MG63 (cell line): ENCODE measurements around the gene ATP5MC2. TPM values are rescaled to one million over a fixed set of nuclear protein-coding genes. Genes with fewer than 3 reads are reported as not detected.
"Not testable (repeated sequence)": the region's sequence is repeated elsewhere in the genome, so short reads cannot be mapped to it uniquely, and the experiment has no call there.

ENCODE experiments used
- DNase-seq: peaks from one replicate; pipeline ENCODE4 v3.0.0-alpha.2; 2020
- H3K27me3 ChIP-seq: fragments of 250-450 bp; sonication (Bioruptor Pico); 2 replicates; pipeline ENCODE4 v1.5.1; 2020; ENCODE audit warnings: mild to moderate bottlenecking, moderate library complexity
- H3K36me3 ChIP-seq: fragments of 250-450 bp; sonication (Bioruptor Pico); 2 replicates; pipeline ENCODE4 v1.5.1; 2020; ENCODE audit warnings: mild to moderate bottlenecking, moderate library complexity
- H3K4me3 ChIP-seq: fragments of 250-450 bp; sonication (Bioruptor Pico); 2 replicates; pipeline ENCODE4 v1.5.1; 2020; ENCODE audit warnings: mild to moderate bottlenecking, moderate library complexity
- H3K9me3 ChIP-seq: fragments of 250-450 bp; sonication (Bioruptor Pico); 2 replicates; pipeline ENCODE4 v1.5.1; 2020; ENCODE audit warnings: mild to moderate bottlenecking, moderate library complexity
- total RNA-seq: library from RNA; depleted of rRNA; stranded (reverse); fragments of >200 nt; shearing (Covaris generic); gene quantifications from 2 replicates; pipeline ENCODE4 v1.2.3, GENCODE V29; 2014; ENCODE audit warnings: low replicate concordance

Gene ATP5MC2
- total RNA-seq, 1 experiment from 2014 or later, result 213 TPM

GRCh38 chr12:53670308-53670707, 5.6 kb downstream of the ATP5MC2 start:
- Histone ChIP-seq H3K4me3 (no peak overlapping the region), H3K36me3 (peaks cover 88% of the 10 kb centered on the region), H3K9me3 (no peaks in the 10 kb centered on the region), H3K27me3 (no peaks in the 10 kb centered on the region)
- no peak for DNase-seq

DNA sequence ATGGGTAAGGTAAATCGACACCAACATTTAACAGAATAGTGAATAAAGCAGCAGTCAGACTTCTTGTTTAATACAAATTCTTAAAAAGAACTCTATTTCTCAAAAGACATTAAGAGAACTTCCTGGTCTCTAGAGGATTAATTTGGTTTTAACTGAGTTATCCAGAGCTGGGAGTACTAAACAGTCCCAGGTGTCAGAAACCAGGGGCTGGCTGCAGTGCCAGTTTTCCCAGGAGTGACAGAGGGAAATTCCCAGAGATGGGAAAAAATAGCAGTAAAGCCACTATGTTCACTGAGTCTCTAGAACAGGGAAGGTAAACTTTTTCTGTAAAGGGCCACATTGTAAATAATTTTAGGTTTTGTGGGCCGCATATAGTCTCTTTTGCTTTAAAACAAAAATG, 8.8 kb downstream of the ATP5MC2 start:
- no peak for DNase-seq
- Histone ChIP-seq H3K27me3 (no peaks in the 10 kb centered on the region), H3K36me3 (peaks cover 82% of the 10 kb centered on the region), H3K9me3 (no peaks in the 10 kb centered on the region), H3K4me3 (no peak overlapping the region)

GRCh38 chr12:53664936-53665335, 10.9 kb downstream of the ATP5MC2 start:
- peaks cover 62% of the 10 kb centered on the region for H3K36me3 ChIP-seq
- H3K9me3 ChIP-seq, result no peaks in the 10 kb centered on the region
- no peak overlapping the region for H3K4me3 ChIP-seq
- no peak for DNase-seq
- H3K27me3 ChIP-seq, result no peaks in the 10 kb centered on the region

GRCh38 chr12:53664191-53664590, 11.7 kb downstream of the ATP5MC2 start:
- no peak overlapping the region for H3K4me3 ChIP-seq
- H3K9me3 ChIP-seq, result no peaks in the 10 kb centered on the region
- DNase-seq, result no peak
- H3K36me3 ChIP-seq, result peaks cover 55% of the 10 kb centered on the region
- no peaks in the 10 kb centered on the region for H3K27me3 ChIP-seq

DNA sequence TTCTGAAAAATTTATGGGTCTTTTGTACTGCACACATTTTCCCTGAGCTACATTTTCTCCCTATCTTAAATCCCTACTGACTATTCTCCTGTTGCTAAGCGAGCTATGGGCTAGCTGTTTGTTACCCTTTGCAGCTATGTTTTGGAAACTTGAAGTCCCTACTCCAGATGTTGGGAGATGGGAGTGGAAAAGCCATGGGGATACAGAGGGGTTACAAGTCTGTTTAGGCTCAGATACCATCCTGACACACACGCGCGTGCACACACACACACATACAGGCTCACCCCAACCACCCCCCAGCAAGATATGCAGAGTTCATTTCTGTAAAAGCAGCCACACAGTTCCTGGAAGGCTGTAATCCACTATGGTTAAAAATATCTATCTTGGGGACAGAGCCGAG, 15.8 kb downstream of the ATP5MC2 start:
- Histone ChIP-seq H3K27me3 (no peaks in the 10 kb centered on the region), H3K4me3 (no peak overlapping the region), H3K36me3 (peaks cover 21% of the 10 kb centered on the region), H3K9me3 (no peaks in the 10 kb centered on the region)
- DNase-seq, result no peak

- no peak overlapping the region for H3K4me3 ChIP-seq
Measured at GRCh38 chr12:53659571-53659981, 16.3 kb downstream of the ATP5MC2 start.

GRCh38 chr12:53659011-53659551, 16.8 kb downstream of the ATP5MC2 start:
- H3K9me3 ChIP-seq, result no peaks in the 10 kb centered on the region
- no peak overlapping the region for H3K4me3 ChIP-seq
- H3K27me3 ChIP-seq, result no peaks in the 10 kb centered on the region
- peaks cover 13% of the 10 kb centered on the region for H3K36me3 ChIP-seq
- DNase-seq, result peak; percentile 75

More at GRCh38 chr12:53659571-53659981, 16.3 kb downstream of the ATP5MC2 start:
- H3K9me3 ChIP-seq, result no peaks in the 10 kb centered on the region
- H3K36me3 ChIP-seq, result peaks cover 17% of the 10 kb centered on the region
- DNase-seq, result no peak
- H3K27me3 ChIP-seq, result no peaks in the 10 kb centered on the region

DNA sequence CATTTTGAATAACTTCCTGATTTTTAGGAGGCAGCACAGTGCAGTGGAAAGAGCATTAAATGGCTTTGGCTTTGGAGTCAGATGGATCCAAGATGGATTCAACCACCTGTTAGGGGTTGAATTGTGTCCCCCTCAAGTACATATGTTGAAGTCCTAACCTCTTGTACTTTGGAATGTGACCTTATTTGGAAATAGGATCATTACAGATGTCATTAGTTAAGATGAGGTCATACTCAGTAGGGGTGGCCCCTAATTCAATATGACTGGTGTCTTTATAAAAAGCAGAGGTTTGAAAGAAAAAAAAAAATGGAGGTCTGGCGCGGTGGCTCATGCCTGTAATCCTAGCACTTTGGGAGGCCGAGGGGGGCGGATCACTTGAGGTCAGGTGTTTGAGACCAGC, 18.8 kb downstream of the ATP5MC2 start:
- Histone ChIP-seq H3K9me3 (no peaks in the 10 kb centered on the region), H3K36me3 (no peaks in the 10 kb centered on the region; the same call in 1 of the 2 replicates), H3K27me3 (no peaks in the 10 kb centered on the region), H3K4me3 (no peak overlapping the region)
- DNase-seq, result no peak

DNA sequence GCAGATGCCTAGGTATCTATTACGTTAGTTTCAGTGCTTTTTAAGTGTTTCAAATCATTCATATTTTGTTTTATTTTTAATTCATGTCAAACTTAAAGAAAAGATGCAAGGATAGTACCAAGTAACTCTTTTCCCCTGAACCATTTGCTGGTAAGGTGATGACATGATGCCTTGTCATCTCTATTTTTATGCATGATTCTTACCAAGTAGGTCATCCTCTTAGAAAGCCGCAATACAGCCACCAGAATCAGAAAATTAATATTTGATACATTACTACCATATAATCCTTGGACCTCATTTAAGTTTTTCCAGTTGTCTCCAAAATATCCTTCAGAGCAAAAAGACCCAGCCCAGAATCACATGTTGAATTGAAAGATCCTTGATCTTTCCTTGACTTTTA, 22.3 kb downstream of the ATP5MC2 start:
- no peak overlapping the region for H3K4me3 ChIP-seq
- no peak for DNase-seq
- H3K9me3 ChIP-seq, result no peaks in the 10 kb centered on the region
- no peaks in the 10 kb centered on the region for H3K27me3 ChIP-seq
- no peaks in the 10 kb centered on the region for H3K36me3 ChIP-seq

DNA sequence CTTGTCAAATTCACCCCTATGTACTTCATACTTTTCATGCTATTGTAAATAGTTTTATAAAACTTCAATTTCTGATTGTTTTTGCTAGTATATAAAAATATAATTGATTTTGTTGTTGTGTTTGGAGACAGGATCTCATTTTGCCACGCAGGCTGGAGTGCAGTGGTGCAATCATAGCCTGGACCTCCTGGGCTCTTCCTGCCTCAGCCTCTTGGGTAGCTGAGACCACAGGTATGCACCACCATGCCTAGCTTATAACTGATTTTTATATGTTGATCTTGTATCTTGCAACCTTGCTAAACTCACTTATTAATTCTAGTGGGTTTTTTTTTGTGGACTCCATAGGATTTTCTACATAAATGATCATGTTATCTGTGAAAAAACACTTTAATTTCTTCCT, 23.5 kb downstream of the ATP5MC2 start:
- H3K36me3 ChIP-seq, result no peaks in the 10 kb centered on the region
- no peak overlapping the region for H3K4me3 ChIP-seq
- no peaks in the 10 kb centered on the region for H3K9me3 ChIP-seq
- no peaks in the 10 kb centered on the region for H3K27me3 ChIP-seq
- DNase-seq, result no peak

DNA sequence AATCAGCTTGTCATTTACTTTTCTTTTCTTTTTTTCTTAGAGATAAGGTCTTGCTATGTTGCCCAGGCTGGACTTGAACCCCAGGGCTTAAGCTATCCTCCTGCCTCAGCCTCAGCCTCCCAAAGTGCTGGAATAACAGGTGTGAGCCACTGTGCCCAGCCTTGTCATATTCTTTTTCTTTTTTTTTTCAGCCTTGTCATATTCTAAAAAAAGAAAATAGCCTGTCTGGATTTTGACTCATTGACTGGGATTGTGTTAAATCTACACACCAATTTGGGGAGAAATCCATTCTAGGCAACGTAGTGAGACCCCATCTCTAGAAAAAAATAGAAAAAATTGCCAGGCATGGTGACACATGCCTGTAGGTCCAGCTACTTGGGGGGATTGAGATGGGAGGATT, 24.1 kb downstream of the ATP5MC2 start:
- Histone ChIP-seq H3K4me3 (no peak overlapping the region), H3K27me3 (no peaks in the 10 kb centered on the region), H3K9me3 (no peaks in the 10 kb centered on the region), H3K36me3 (no peaks in the 10 kb centered on the region)
- no peak for DNase-seq

DNA sequence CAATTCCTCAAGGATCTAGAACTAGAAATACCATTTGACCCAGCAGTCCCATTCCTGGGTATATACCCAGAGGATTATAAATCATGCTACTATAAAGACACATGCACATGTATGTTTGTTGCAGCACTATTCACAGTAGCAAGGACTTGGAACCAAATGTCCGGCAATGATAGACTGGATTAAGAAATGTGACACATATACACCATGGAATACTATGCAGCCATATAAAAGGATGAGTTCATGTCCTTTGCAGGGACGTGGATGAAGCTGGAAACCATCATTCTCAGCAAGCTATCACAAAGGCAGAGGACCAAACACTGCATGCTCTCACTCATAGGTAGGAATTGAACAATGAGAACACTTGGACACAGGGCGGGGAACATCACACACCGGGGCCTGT, 29.6 kb downstream of the ATP5MC2 start:
- not testable (repeated sequence) for H3K27me3 ChIP-seq, H3K36me3 ChIP-seq, H3K4me3 ChIP-seq, DNase-seq, H3K9me3 ChIP-seq

GRCh38 chr12:53645165-53645564, 30.7 kb downstream of the ATP5MC2 start:
- Histone ChIP-seq H3K4me3 (no peak overlapping the region), H3K9me3 (no peaks in the 10 kb centered on the region), H3K36me3 (no peaks in the 10 kb centered on the region), H3K27me3 (no peaks in the 10 kb centered on the region)
- DNase-seq, result no peak

DNA sequence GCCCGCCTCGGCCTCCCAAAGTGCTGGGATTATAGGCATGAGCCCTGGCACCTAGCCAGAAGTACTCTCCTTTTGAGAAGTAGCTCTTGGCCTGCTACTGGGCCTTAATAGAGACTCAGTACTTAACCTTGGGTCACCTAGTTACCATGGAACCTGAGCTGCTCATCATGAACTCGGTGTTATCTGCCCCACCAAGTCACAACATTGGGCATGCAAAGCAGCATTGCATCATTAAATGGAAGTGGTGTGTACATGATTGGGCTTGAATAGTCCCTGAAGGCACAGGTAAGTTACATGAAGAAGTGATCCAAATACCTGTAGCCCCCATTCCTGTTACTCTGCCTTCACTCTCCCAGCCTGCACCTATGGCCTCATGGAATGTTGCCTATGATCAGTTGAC, 31.8 kb downstream of the ATP5MC2 start:
- no peak for DNase-seq
- H3K4me3 ChIP-seq, result no peak overlapping the region
- no peaks in the 10 kb centered on the region for H3K36me3 ChIP-seq
- no peaks in the 10 kb centered on the region for H3K27me3 ChIP-seq
- H3K9me3 ChIP-seq, result no peaks in the 10 kb centered on the region

GRCh38 chr12:53643232-53643979, 32.5 kb downstream of the ATP5MC2 start:
- Histone ChIP-seq H3K27me3 (no peaks in the 10 kb centered on the region), H3K36me3 (no peaks in the 10 kb centered on the region), H3K4me3 (no peak overlapping the region), H3K9me3 (no peaks in the 10 kb centered on the region)
- no peak for DNase-seq

DNA sequence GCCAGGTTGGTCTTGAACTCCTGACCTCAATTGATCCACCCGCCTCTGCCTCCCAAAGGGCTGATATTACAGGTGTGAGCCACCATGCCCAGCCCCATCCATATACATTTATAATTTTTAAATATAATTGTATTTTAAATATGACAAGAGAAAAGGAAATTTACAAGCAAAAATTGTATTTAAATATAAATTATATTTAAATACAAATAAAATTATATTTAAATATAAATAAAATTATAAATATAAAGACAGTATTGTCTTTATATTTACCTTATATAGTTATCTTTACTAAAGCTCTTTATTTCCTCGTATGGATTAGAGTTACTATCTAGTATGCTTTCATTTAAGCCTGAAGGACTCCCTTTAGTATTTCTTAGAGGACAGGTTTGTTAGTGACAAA, 37.8 kb downstream of the ATP5MC2 start:
- no peak for DNase-seq

GRCh38 chr12:53636641-53637040, 39.2 kb downstream of the ATP5MC2 start:
- no peaks in the 10 kb centered on the region for H3K36me3 ChIP-seq
- no peaks in the 10 kb centered on the region for H3K27me3 ChIP-seq
- no peaks in the 10 kb centered on the region for H3K9me3 ChIP-seq

More for the DNA sequence above, 37.8 kb downstream of the ATP5MC2 start:
- Histone ChIP-seq H3K27me3 (no peaks in the 10 kb centered on the region), H3K9me3 (no peaks in the 10 kb centered on the region), H3K4me3 (no peak overlapping the region), H3K36me3 (no peaks in the 10 kb centered on the region)

GRCh38 chr12:53635708-53636107, 40.2 kb downstream of the ATP5MC2 start:
- not testable (repeated sequence) for H3K27me3 ChIP-seq, H3K36me3 ChIP-seq, DNase-seq, H3K4me3 ChIP-seq, H3K9me3 ChIP-seq

More at GRCh38 chr12:53636641-53637040, 39.2 kb downstream of the ATP5MC2 start:
- DNase-seq, result no peak
- H3K4me3 ChIP-seq, result no peak overlapping the region
